IMR-90 (cell line): Measurements from ENCODE around the gene MAGOH. TPM values are rescaled to one million over a fixed set of nuclear protein-coding genes. Genes with fewer than 3 reads are reported as not detected.

Source experiments
- ATAC-seq: fragments of 200-7000 bp; cut with Tn5 transposase; 2 replicates; pipeline ENCODE4 v1.9.1; 2020; ENCODE audit warnings: low read depth, mild to moderate bottlenecking, moderate library complexity
- BruUV-seq: library from RNA; stranded (reverse); fragments of 400-500 nt; replicated peaks from 2 replicates; lab custom pipeline; 2021; lab: Mats Ljungman, UMichigan
- CTCF ChIA-PET: fragments of 300-600 bp; formaldehyde crosslinking; extraction: SDS; loops from one replicate; lab custom pipeline; 2021; ENCODE audit warnings: antibody characterized with exemption; lab: Yijun Ruan, JAX
- POLR2A ChIA-PET: fragments of 300-600 bp; sonication (Branson Sonifier 250); formaldehyde crosslinking; loops from one replicate; lab custom pipeline; 2022; ENCODE audit warnings: antibody characterized with exemption; ENCODE audit not compliant: unreplicated experiment; lab: Charles Lee
- DNase-seq: peaks from one replicate; pipeline ENCODE4 v3.0.0; 2013
- H2AFZ ChIP-seq: replicated peaks from 2 replicates; pipeline ENCODE3; 2013; ENCODE audit warnings: low read length, mild to moderate bottlenecking; ENCODE audit not compliant: poor library complexity
- H2AK5ac ChIP-seq: 2 replicates; pipeline ENCODE4 v1.6.1; 2013; ENCODE audit warnings: low read depth, low read length, inconsistent platforms
- H2AK9ac ChIP-seq: replicated peaks from 2 replicates; pipeline ENCODE3; 2013; ENCODE audit warnings: mild to moderate bottlenecking, low read depth, low read length, moderate library complexity; ENCODE audit not compliant: poor library complexity
- H2BK120ac ChIP-seq: 2 replicates; pipeline ENCODE4 v1.6.1; 2013; ENCODE audit warnings: low read depth, low read length, inconsistent platforms
- H2BK15ac ChIP-seq: 3 replicates; pipeline ENCODE4 v1.6.1; 2013; ENCODE audit warnings: low read depth, low read length, inconsistent platforms
- H2BK20ac ChIP-seq: 2 replicates; pipeline ENCODE4 v1.6.1; 2013; ENCODE audit warnings: low read depth, mild to moderate bottlenecking, inconsistent platforms, low read length, moderate library complexity
- H2BK5ac ChIP-seq: 2 replicates; pipeline ENCODE4 v1.6.1; 2013; ENCODE audit warnings: mild to moderate bottlenecking, low read depth, low read length, inconsistent platforms; ENCODE audit not compliant: poor library complexity, severe bottlenecking
- H3K14ac ChIP-seq: replicated peaks from 2 replicates; pipeline ENCODE4 v1.6.1; 2013; ENCODE audit warnings: low read depth, low read length, inconsistent platforms
- H3K18ac ChIP-seq: 2 replicates; pipeline ENCODE4 v1.6.1; 2013; ENCODE audit warnings: low read depth, low read length, control low read depth
- H3K23ac ChIP-seq: 2 replicates; pipeline ENCODE4 v1.6.1; 2013; ENCODE audit warnings: low read depth, low read length, inconsistent platforms
- H3K27ac ChIP-seq: 2 replicates; pipeline ENCODE4 v1.5.1; 2013; ENCODE audit warnings: mild to moderate bottlenecking, control low read depth, low read length; ENCODE audit not compliant: insufficient read depth
- H3K27me3 ChIP-seq: 2 replicates; pipeline ENCODE4 v1.6.1; 2013; ENCODE audit warnings: low read length; ENCODE audit not compliant: control insufficient read depth, insufficient read depth
- H3K36me3 ChIP-seq: 2 replicates; pipeline ENCODE4 v1.6.1; 2013; ENCODE audit warnings: low read length, mixed read lengths; ENCODE audit not compliant: control insufficient read depth, insufficient read depth
- H3K4ac ChIP-seq: 2 replicates; pipeline ENCODE4 v1.6.1; 2013; ENCODE audit warnings: low read depth, low read length, inconsistent platforms
- H3K4me1 ChIP-seq: 2 replicates; pipeline ENCODE4 v1.6.1; 2013; ENCODE audit warnings: low read length, mixed read lengths; ENCODE audit not compliant: control insufficient read depth, insufficient read depth
- H3K4me2 ChIP-seq: 2 replicates; pipeline ENCODE4 v1.6.1; 2013; ENCODE audit warnings: low read depth, mild to moderate bottlenecking, control low read depth, low read length, moderate library complexity
- H3K4me3 ChIP-seq: 2 replicates; pipeline ENCODE4 v1.5.1; 2013; ENCODE audit warnings: low read depth, mild to moderate bottlenecking, control low read depth, low read length, moderate library complexity; ENCODE audit not compliant: insufficient read depth
- H3K56ac ChIP-seq: 2 replicates; pipeline ENCODE4 v1.6.1; 2013; ENCODE audit warnings: low read length, inconsistent platforms; ENCODE audit not compliant: insufficient read depth; ENCODE audit errors: extremely low read depth
- H3K79me1 ChIP-seq, 2 experiments: 2 replicates each; pipeline ENCODE4 v1.6.1; 2013; ENCODE audit warnings: low read length in 2 of 2, inconsistent platforms in 1 of 2, low read depth in 1 of 2
- H3K9ac ChIP-seq: 2 replicates; pipeline ENCODE4 v1.6.1; 2013; ENCODE audit warnings: low read depth, low read length, control low read depth
- H3K9me1 ChIP-seq: 2 replicates; pipeline ENCODE4 v1.6.1; 2013; ENCODE audit warnings: low read length, inconsistent platforms; ENCODE audit not compliant: insufficient read depth
- H3K9me3 ChIP-seq: 2 replicates; pipeline ENCODE4 v1.6.1; 2013; ENCODE audit warnings: low read length; ENCODE audit not compliant: control insufficient read depth, insufficient read depth
- H4K20me1 ChIP-seq: 2 replicates; pipeline ENCODE4 v1.6.1; 2013; ENCODE audit warnings: low read length, inconsistent platforms; ENCODE audit not compliant: insufficient read depth
- H4K5ac ChIP-seq: 2 replicates; pipeline ENCODE4 v1.6.1; 2013; ENCODE audit warnings: mild to moderate bottlenecking, low read depth, low read length, control low read depth
- H4K8ac ChIP-seq, 2 experiments: 2 replicates each; pipeline ENCODE4 v1.6.1; 2013; ENCODE audit warnings: low read depth in 2 of 2, low read length in 2 of 2, control low read depth in 1 of 2, inconsistent platforms in 1 of 2
- H4K91ac ChIP-seq: 2 replicates; pipeline ENCODE4 v1.6.1; 2013; ENCODE audit warnings: low read depth, low read length, inconsistent platforms; ENCODE audit not compliant: insufficient read depth
- BHLHE40 ChIP-seq: fragments of 150-350 bp; IDR thresholded peaks from 2 replicates; pipeline ENCODE4 v1.6.1; 2016; ENCODE audit warnings: mild to moderate bottlenecking, low read depth, low read length
- CEBPB ChIP-seq: IDR thresholded peaks from 2 replicates; pipeline ENCODE4 v1.6.1; 2012; ENCODE audit warnings: low read depth, low read length, improper control_type of control experiment
- CHD1 ChIP-seq: IDR thresholded peaks from 2 replicates; pipeline ENCODE4 v1.6.1; 2012; ENCODE audit warnings: low read depth, low read length, improper control_type of control experiment
- ELK1 ChIP-seq: fragments of 150-350 bp; IDR thresholded peaks from 2 replicates; pipeline ENCODE4 v1.6.1; 2016; ENCODE audit warnings: low read depth, mild to moderate bottlenecking, low read length, moderate library complexity, borderline replicate concordance
- FOS ChIP-seq: fragments of 150-350 bp; IDR thresholded peaks from 2 replicates; pipeline ENCODE4 v1.6.1; 2016; ENCODE audit warnings: low read depth, low read length
- MAFK ChIP-seq: IDR thresholded peaks from 2 replicates; pipeline ENCODE4 v1.6.1; 2012; ENCODE audit warnings: low read depth, low read length, improper control_type of control experiment
- MAZ ChIP-seq: IDR thresholded peaks from 2 replicates; pipeline ENCODE4 v1.6.1; 2012; ENCODE audit warnings: low read depth, mild to moderate bottlenecking, low read length, improper control_type of control experiment, moderate library complexity, borderline replicate concordance
- MXI1 ChIP-seq: IDR thresholded peaks from 2 replicates; pipeline ENCODE4 v1.6.1; 2012; ENCODE audit warnings: low read depth, mild to moderate bottlenecking, low read length, moderate library complexity, borderline replicate concordance
- NFE2L2 ChIP-seq: fragments of 150-350 bp; IDR thresholded peaks from 2 replicates; pipeline ENCODE4 v1.6.1; 2016; ENCODE audit warnings: low read depth, mild to moderate bottlenecking, low read length
- POLR2A ChIP-seq: IDR thresholded peaks from 2 replicates; pipeline ENCODE4 v1.6.1; 2012; ENCODE audit warnings: mild to moderate bottlenecking, low read depth, low read length
- RAD21 ChIP-seq: IDR thresholded peaks from 2 replicates; pipeline ENCODE4 v1.6.1; 2012; ENCODE audit warnings: low read length, improper control_type of control experiment
- RCOR1 ChIP-seq: IDR thresholded peaks from 2 replicates; pipeline ENCODE4 v1.6.1; 2012; ENCODE audit warnings: mild to moderate bottlenecking, low read length, improper control_type of control experiment; ENCODE audit not compliant: insufficient replicate concordance
- RFX5 ChIP-seq: IDR thresholded peaks from 2 replicates; pipeline ENCODE4 v1.8.0; 2012; ENCODE audit warnings: low read depth, mild to moderate bottlenecking, low read length, moderate library complexity
- SMC3 ChIP-seq: fragments of 150-350 bp; IDR thresholded peaks from 2 replicates; pipeline ENCODE4 v1.6.1; 2016; ENCODE audit warnings: low read depth, mild to moderate bottlenecking, antibody characterized with exemption, low read length, moderate library complexity
- WGBS, 2 experiments: methylation state at CpG; one replicate each; pipeline versions ENCODE4 v1.1.5 to v1.1.7; 2013; ENCODE audit warnings: missing lambda C conversion rate in 2 of 2; ENCODE audit not compliant: insufficient read length in 1 of 2; ENCODE audit errors: extremely low coverage in 2 of 2; 5-methylcytosine and 5-hydroxymethylcytosine counted together
- dilution Hi-C: fragments of 300-500 bp; cut with HindIII; formaldehyde crosslinking; loops from one replicate; pipeline ENCODE4 v1.14.3; 2018; ENCODE audit warnings: low sequenced_read_pairs; ENCODE audit not compliant: unreplicated experiment
- in situ Hi-C: fragments of 300-500 bp; cut with MboI; formaldehyde crosslinking; loops from 3 replicates; pipeline ENCODE4 v1.14.3; 2019; ENCODE audit warnings: low sequenced_read_pairs, inconsistent platforms, mixed read lengths
- intact Hi-C: fragments of 100-400 bp; cut with micrococcal nuclease; formaldehyde crosslinking; loops from 2 replicates; pipeline ENCODE4 v1.10.0; 2022
- polyA plus RNA-seq, 3 experiments: library from polyadenylated mRNA; depleted of rRNA; stranded (reverse); fragments of >200 nt; gene quantifications; 2 replicates each; pipeline ENCODE4 v1.2.3, GENCODE V29; 2012; ENCODE audit warnings: low replicate concordance in 1 of 3
- total RNA-seq: library from RNA; depleted of rRNA; stranded (reverse); fragments of >200 nt; gene quantifications from 2 replicates; pipeline ENCODE4 v1.2.3, GENCODE V29; 2012
- TF ChIP-seq, protein P1 (sequence below): conservative IDR thresholded peaks from 2 replicates; pipeline ENCODE4 v1.5.1; 2012; ENCODE audit warnings: mild to moderate bottlenecking, low read depth, low read length, improper control_type of control experiment
- TF ChIP-seq, protein P2 (sequence below): fragments of 150-350 bp; IDR thresholded peaks from 2 replicates; pipeline ENCODE4 v1.6.1; 2017; ENCODE audit warnings: mild to moderate bottlenecking, antibody characterized with exemption, low read length, low read depth

MAGOH gene
- total and polyA plus RNA-seq, 2 of the 4 experiments (the other 2 are of a cell fraction), result 3.8 to 26.3 TPM

- Histone ChIP-seq H3K27me3 (no peaks in the 10 kb centered on the region), H3K14ac (no peak overlapping the region), H3K18ac (no peak overlapping the region), H3K27ac (no peak overlapping the region), H3K9me3 (no peaks in the 10 kb centered on the region), H2BK20ac (no peak overlapping the region), H2BK15ac (no peak overlapping the region), H2AFZ (no peak overlapping the region), H3K9ac (no peak overlapping the region), H3K79me1 (no peaks in the 10 kb centered on the region), H4K8ac (no peak overlapping the region), H3K56ac (no peak overlapping the region), H3K9me1 (peaks cover 21% of the 10 kb centered on the region; the same call in 1 of the 2 replicates), H2BK5ac (no peak overlapping the region), H3K36me3 (peaks cover 13% of the 10 kb centered on the region), H2BK120ac (no peak overlapping the region), H3K4ac (no peak overlapping the region), H4K20me1 (no peaks in the 10 kb centered on the region), H2AK9ac (no peak overlapping the region), H4K5ac (no peak overlapping the region), H3K4me2 (no peak overlapping the region), H3K4me3 (no peak overlapping the region), H3K23ac (no peak overlapping the region), H4K91ac (no peak overlapping the region), H2AK5ac (no peak overlapping the region), H3K4me1 (no peaks in the 10 kb centered on the region)
- intact Hi-C loops (no loop called here), dilution Hi-C loops (no loop called here), in situ Hi-C loops (no loop called here)
- TF ChIP-seq MAZ, result no peak
- TF ChIP-seq SMC3, result no peak
- no peak for TF ChIP-seq BHLHE40
- TF ChIP-seq MXI1, result no peak
- no peak for TF ChIP-seq NFE2L2
- no peak for TF ChIP-seq CEBPB
- TF ChIP-seq RCOR1, result no peak
- TF ChIP-seq RAD21, result no peak
- no peak for TF ChIP-seq POLR2A
- TF ChIP-seq, protein P1, sequence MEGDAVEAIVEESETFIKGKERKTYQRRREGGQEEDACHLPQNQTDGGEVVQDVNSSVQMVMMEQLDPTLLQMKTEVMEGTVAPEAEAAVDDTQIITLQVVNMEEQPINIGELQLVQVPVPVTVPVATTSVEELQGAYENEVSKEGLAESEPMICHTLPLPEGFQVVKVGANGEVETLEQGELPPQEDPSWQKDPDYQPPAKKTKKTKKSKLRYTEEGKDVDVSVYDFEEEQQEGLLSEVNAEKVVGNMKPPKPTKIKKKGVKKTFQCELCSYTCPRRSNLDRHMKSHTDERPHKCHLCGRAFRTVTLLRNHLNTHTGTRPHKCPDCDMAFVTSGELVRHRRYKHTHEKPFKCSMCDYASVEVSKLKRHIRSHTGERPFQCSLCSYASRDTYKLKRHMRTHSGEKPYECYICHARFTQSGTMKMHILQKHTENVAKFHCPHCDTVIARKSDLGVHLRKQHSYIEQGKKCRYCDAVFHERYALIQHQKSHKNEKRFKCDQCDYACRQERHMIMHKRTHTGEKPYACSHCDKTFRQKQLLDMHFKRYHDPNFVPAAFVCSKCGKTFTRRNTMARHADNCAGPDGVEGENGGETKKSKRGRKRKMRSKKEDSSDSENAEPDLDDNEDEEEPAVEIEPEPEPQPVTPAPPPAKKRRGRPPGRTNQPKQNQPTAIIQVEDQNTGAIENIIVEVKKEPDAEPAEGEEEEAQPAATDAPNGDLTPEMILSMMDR, result no peak
- no peak for TF ChIP-seq FOS
- TF ChIP-seq, protein P2, sequence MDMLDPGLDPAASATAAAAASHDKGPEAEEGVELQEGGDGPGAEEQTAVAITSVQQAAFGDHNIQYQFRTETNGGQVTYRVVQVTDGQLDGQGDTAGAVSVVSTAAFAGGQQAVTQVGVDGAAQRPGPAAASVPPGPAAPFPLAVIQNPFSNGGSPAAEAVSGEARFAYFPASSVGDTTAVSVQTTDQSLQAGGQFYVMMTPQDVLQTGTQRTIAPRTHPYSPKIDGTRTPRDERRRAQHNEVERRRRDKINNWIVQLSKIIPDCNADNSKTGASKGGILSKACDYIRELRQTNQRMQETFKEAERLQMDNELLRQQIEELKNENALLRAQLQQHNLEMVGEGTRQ, result no peak
- no peak for TF ChIP-seq RFX5
- TF ChIP-seq CHD1, result no peak
- no peak for TF ChIP-seq MAFK
- no peak for TF ChIP-seq ELK1
- WGBS, 2 experiments, result 98% methylated on average over 8 of the region's 11 CpGs; no CpG with 5 or more reads in 1 of the 2 experiments
- no peak for ATAC-seq
- CTCF ChIA-PET, result no interaction called here
- DNase-seq, result no peak
- no TSS peak for BruUV-seq
- POLR2A ChIA-PET, result no interaction called here
Measured at GRCh38 chr1:53264048-53264447, 25.7 kb upstream of the MAGOH start.
